Subcutaneous preadipocyte (primary cell): Measurements from ENCODE around the gene PLA2G4B. TPM values are rescaled to one million over a fixed set of nuclear protein-coding genes. Genes with fewer than 3 reads are reported as not detected.

Experiments
- small RNA-seq: library from RNA; depleted of rRNA; stranded (forward); fragments of <200 nt; gene quantifications from one replicate; pipeline ENCODE3, GENCODE V24; 2012
- total RNA-seq: library from RNA; depleted of rRNA; stranded (reverse); fragments of >200 nt; gene quantifications from 2 replicates; pipeline ENCODE4 v1.2.3, GENCODE V29; 2012

PLA2G4B gene
- total RNA-seq, result 0.37 and 1.2 TPM in 2 replicates

GRCh38 chr15:41838400-41838897 is at the start of gene PLA2G4B:
TSS of gene PLA2G4B (plus strand) at chr15:41838847. CDS start at chr15:41838914, 67 bp downstream.

GRCh38 chr15:41827880-41828806 is 10.5 kb upstream of the PLA2G4B start, which contains the start of gene JMJD7:
TSS of gene JMJD7 (plus strand) at chr15:41828092. CDS start at chr15:41828125, 33 bp downstream.

GRCh38 chr15:41893422-41894250 is 55.0 kb downstream of the PLA2G4B start, which contains the start of gene SPTBN5:
TSS of gene SPTBN5 (minus strand) at chr15:41894053. CDS start at chr15:41893497, 556 bp downstream.

Small RNA genes within 50 kb of the gene (small RNA-seq; reads per million reads assigned to genes)
- gene JMJD7-PLA2G4B (not detected), gene MIR4310 (not detected), gene RNA5SP393 (not detected)

Other genes starting within 250 kb of the PLA2G4B start
- 23.1 and 35.8 TPM in 2 replicates for gene MGA, start 178.4 kb upstream of the PLA2G4B start, total RNA-seq
- gene MAPKBP1, start 64.4 kb upstream of the PLA2G4B start, total RNA-seq, result 16.9 and 31.3 TPM in 2 replicates
- gene JMJD7, start 10.8 kb upstream of the PLA2G4B start, total RNA-seq, result 0.37 and 0.78 TPM in 2 replicates
- under 0.01 and 0.20 TPM in 2 replicates for gene SPTBN5, start 55.2 kb downstream of the PLA2G4B start, total RNA-seq
- gene EHD4, start 133.7 kb downstream of the PLA2G4B start, total RNA-seq, result 9.2 and 20.3 TPM in 2 replicates
- gene PLA2G4E, start 182.2 kb downstream of the PLA2G4B start, total RNA-seq, result not detected in 2 replicates